GM21360 (cell line): ENCODE data around the gene FAM110C.
"Not testable (repeated sequence)": the region's sequence is repeated elsewhere in the genome, so short reads cannot be mapped to it uniquely, and the experiment has no call there.

ENCODE experiments used
- ATAC-seq: cut with Tn5 transposase; IDR thresholded peaks from one replicate; pipeline ENCODE4 v1.9.1; 2021; ENCODE audit warnings: mild to moderate bottlenecking, moderate library complexity; ENCODE audit not compliant: unreplicated experiment

FAM110C gene

GRCh38 chr2:45342-46130, 769 bp downstream of the FAM110C start:
- ATAC-seq: no peak

GRCh38 chr2:44748-45341, 1.5 kb downstream of the FAM110C start:
- ATAC-seq: no peak

- ATAC-seq: no peak
These were observed 3.5 kb downstream of the FAM110C start for GRCh38 chr2:42788-43187.

- ATAC-seq: no peak
These were observed 5.8 kb downstream of the FAM110C start for GRCh38 chr2:40465-40864.

GRCh38 chr2:38155-38554, 8.2 kb downstream of the FAM110C start:
- ATAC-seq: no peak

GRCh38 chr2:36318-36717, 10.0 kb downstream of the FAM110C start:
- ATAC-seq: no peak

GRCh38 chr2:35852-36251, 10.5 kb downstream of the FAM110C start:
- ATAC-seq: no peak

- no peak for ATAC-seq
These were observed 12.7 kb downstream of the FAM110C start for GRCh38 chr2:33620-34019.

GRCh38 chr2:32068-32467, 14.2 kb downstream of the FAM110C start:
- no peak for ATAC-seq

GRCh38 chr2:29253-29652, 17.1 kb downstream of the FAM110C start:
- ATAC-seq: no peak

- no peak for ATAC-seq
These were observed 17.8 kb downstream of the FAM110C start for GRCh38 chr2:28406-28975.

GRCh38 chr2:26891-27290, 19.4 kb downstream of the FAM110C start:
- no peak for ATAC-seq

GRCh38 chr2:25543-25942, 20.8 kb downstream of the FAM110C start:
- no peak for ATAC-seq

GRCh38 chr2:24591-24990, 21.7 kb downstream of the FAM110C start:
- ATAC-seq: not testable (repeated sequence)

GRCh38 chr2:24107-24506, 22.2 kb downstream of the FAM110C start:
- no peak for ATAC-seq

- no peak for ATAC-seq
These were observed 23.0 kb downstream of the FAM110C start for GRCh38 chr2:23283-23682.

GRCh38 chr2:22244-22643, 24.1 kb downstream of the FAM110C start:
- not testable (repeated sequence) for ATAC-seq

GRCh38 chr2:20259-20658, 26.0 kb downstream of the FAM110C start:
- ATAC-seq: not testable (repeated sequence)

GRCh38 chr2:19505-19904, 26.8 kb downstream of the FAM110C start:
- no peak for ATAC-seq

GRCh38 chr2:18402-19271, 27.7 kb downstream of the FAM110C start:
- no peak for ATAC-seq

GRCh38 chr2:15916-16315, 30.4 kb downstream of the FAM110C start:
- not testable (repeated sequence) for ATAC-seq
